Ovary (tissue), 3 donors: ENCODE measurements around the gene APLN.

Source experiments
- POLR2A ChIP-seq: fragments of 450-650 bp; IDR thresholded peaks from one replicate; pipeline ENCODE4 v1.6.1; 2017; ENCODE audit warnings: antibody characterized with exemption, mild to moderate bottlenecking, moderate library complexity
- TF ChIP-seq, protein P1 (sequence below), 3 donors: fragments of 450-650 bp in 2 of 3; fragments of 200-600 bp in 1 of 3; IDR thresholded peaks; one replicate each; pipeline versions ENCODE4 v1.5.1 to v1.8.0; 2016 to 2022; ENCODE audit warnings: antibody characterized with exemption in 3 of 3, mild to moderate bottlenecking in 1 of 3
- donor health status: DM: no; HTN: no; CAD: no.

DNA sequence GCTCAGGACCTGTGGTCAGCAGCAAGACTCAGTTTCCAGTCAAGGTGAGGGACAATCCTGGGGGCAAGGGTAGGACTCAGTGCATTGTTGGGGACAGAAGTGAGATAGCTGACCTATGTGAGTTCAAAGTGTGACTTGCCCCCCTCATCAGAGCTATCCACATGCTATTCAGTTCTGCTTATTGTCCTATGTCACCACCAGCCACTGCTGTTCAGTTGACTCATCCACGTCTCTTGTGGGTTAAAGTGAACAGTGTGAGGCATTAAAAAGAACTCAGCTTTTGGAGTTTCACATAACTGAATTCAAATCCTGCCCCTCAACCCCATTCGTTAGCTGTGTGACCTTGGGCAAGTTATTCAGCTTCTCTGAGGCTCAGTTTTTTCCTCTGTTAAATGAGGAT is 4.4 kb upstream of the APLN start:
- TF ChIP-seq, protein P1, sequence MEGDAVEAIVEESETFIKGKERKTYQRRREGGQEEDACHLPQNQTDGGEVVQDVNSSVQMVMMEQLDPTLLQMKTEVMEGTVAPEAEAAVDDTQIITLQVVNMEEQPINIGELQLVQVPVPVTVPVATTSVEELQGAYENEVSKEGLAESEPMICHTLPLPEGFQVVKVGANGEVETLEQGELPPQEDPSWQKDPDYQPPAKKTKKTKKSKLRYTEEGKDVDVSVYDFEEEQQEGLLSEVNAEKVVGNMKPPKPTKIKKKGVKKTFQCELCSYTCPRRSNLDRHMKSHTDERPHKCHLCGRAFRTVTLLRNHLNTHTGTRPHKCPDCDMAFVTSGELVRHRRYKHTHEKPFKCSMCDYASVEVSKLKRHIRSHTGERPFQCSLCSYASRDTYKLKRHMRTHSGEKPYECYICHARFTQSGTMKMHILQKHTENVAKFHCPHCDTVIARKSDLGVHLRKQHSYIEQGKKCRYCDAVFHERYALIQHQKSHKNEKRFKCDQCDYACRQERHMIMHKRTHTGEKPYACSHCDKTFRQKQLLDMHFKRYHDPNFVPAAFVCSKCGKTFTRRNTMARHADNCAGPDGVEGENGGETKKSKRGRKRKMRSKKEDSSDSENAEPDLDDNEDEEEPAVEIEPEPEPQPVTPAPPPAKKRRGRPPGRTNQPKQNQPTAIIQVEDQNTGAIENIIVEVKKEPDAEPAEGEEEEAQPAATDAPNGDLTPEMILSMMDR (IDR thresholded peaks at IDR 0.05): no peak
- no peak for TF ChIP-seq POLR2A
